Measurements from ENCODE around the gene SMG7. TPM values are rescaled to one million over a fixed set of nuclear protein-coding genes. Genes with fewer than 3 reads are reported as not detected.

Gene SMG7
- total RNA-seq, 1 experiment from 2014 or later, result 10.5 TPM

GRCh38 chr1:183512450-183512849 lies 40.2 kb downstream of the SMG7 start:
- DNase-seq (ENCODE audit: low read depth), result no peak

GRCh38 chr1:183514235-183514634 lies 41.9 kb downstream of the SMG7 start:
- DNase-seq (ENCODE audit: low read depth), result no peak

- peak; percentile 62 for DNase-seq (ENCODE audit: low read depth)
Observed at GRCh38 chr1:183515002-183515689, 42.8 kb downstream of the SMG7 start.

GRCh38 chr1:183516725-183517124 lies 44.4 kb downstream of the SMG7 start:
- DNase-seq (ENCODE audit: low read depth), result no peak

GRCh38 chr1:183517401-183517800 lies 45.1 kb downstream of the SMG7 start:
- no peak for DNase-seq (ENCODE audit: low read depth)

- no peak for DNase-seq (ENCODE audit: low read depth)
Observed at GRCh38 chr1:183520379-183520778, 48.1 kb downstream of the SMG7 start.

GRCh38 chr1:183522104-183522503 lies 49.8 kb downstream of the SMG7 start:
- no peak for DNase-seq (ENCODE audit: low read depth)

GRCh38 chr1:183528577-183528976 lies 56.3 kb downstream of the SMG7 start:
- DNase-seq (ENCODE audit: low read depth), result no peak

GRCh38 chr1:183533617-183534174 lies 61.4 kb downstream of the SMG7 start:
- DNase-seq (ENCODE audit: low read depth), result peak; percentile 10

GRCh38 chr1:183537405-183537804 lies 65.1 kb downstream of the SMG7 start:
- DNase-seq (ENCODE audit: low read depth), result no peak

GRCh38 chr1:183543619-183544204 lies 71.4 kb downstream of the SMG7 start:
- peak; percentile 47 for DNase-seq (ENCODE audit: low read depth)

- DNase-seq (ENCODE audit: low read depth), result no peak
Observed at GRCh38 chr1:183544598-183545297, 72.4 kb downstream of the SMG7 start.

- DNase-seq (ENCODE audit: low read depth), result no peak
Observed at GRCh38 chr1:183546427-183546826, 74.1 kb downstream of the SMG7 start.

- DNase-seq (ENCODE audit: low read depth), result no peak
Observed at GRCh38 chr1:183548116-183548515, 75.8 kb downstream of the SMG7 start.

GRCh38 chr1:183550915-183551314 lies 78.6 kb downstream of the SMG7 start:
- no peak for DNase-seq (ENCODE audit: low read depth)

GRCh38 chr1:183551924-183552323 lies 79.6 kb downstream of the SMG7 start:
- DNase-seq (ENCODE audit: low read depth), result no peak

- no peak for DNase-seq (ENCODE audit: low read depth)
Observed at GRCh38 chr1:183552441-183552840, 80.1 kb downstream of the SMG7 start.

- no peak for DNase-seq (ENCODE audit: low read depth)
Observed at GRCh38 chr1:183552891-183553290, 80.6 kb downstream of the SMG7 start.

GRCh38 chr1:183553331-183553730 lies 81.0 kb downstream of the SMG7 start:
- no peak for DNase-seq (ENCODE audit: low read depth)

- no peak for DNase-seq (ENCODE audit: low read depth)
Observed at GRCh38 chr1:183553764-183554163, 81.5 kb downstream of the SMG7 start.

GRCh38 chr1:183554577-183554976 lies 82.3 kb downstream of the SMG7 start:
- no peak for DNase-seq (ENCODE audit: low read depth)

GRCh38 chr1:183559061-183559460 lies 86.8 kb downstream of the SMG7 start:
- DNase-seq (ENCODE audit: low read depth), result no peak

GRCh38 chr1:183562701-183563100 lies 90.4 kb downstream of the SMG7 start:
- no peak for DNase-seq (ENCODE audit: low read depth)

All from RPMI7951 (cell line).